D721Med (cell line): ENCODE data around the gene PAM.

Experiments
- DNase-seq: peaks from one replicate; pipeline ENCODE4 v3.0.0; 2011; ENCODE audit warnings: low spot score; ENCODE audit not compliant: insufficient read length
- FAIRE-seq: peaks from 2 replicates; lab custom pipeline; 2011; peaks lifted over from hg19 to GRCh38; lab: Jason Lieb, UNC
- CTCF ChIP-seq: IDR thresholded peaks from 2 replicates; pipeline ENCODE4 v1.5.1; 2012; ENCODE audit warnings: mild to moderate bottlenecking, control low read depth; ENCODE audit not compliant: insufficient read depth; ENCODE audit errors: missing control alignments

The PAM gene

GRCh38 chr5:102924963-102925362 lies 169.9 kb downstream of the PAM start:
- no peak for DNase-seq
- TF ChIP-seq CTCF: no peak
- FAIRE-seq: no peak

GRCh38 chr5:102927007-102927406 lies 171.9 kb downstream of the PAM start:
- no peak for DNase-seq

GRCh38 chr5:102930244-102930643 lies 175.1 kb downstream of the PAM start:
- FAIRE-seq (no peak), DNase-seq (no peak)
- TF ChIP-seq CTCF: no peak

More at GRCh38 chr5:102927007-102927406, 171.9 kb downstream of the PAM start:
- no peak for FAIRE-seq
- TF ChIP-seq CTCF: no peak

- no peak for TF ChIP-seq CTCF
- DNase-seq (no peak), FAIRE-seq (no peak)
Measured at GRCh38 chr5:102931085-102931725, 176.1 kb downstream of the PAM start.

GRCh38 chr5:102932781-102933180 lies 177.7 kb downstream of the PAM start:
- no peak for TF ChIP-seq CTCF
- no peak for FAIRE-seq
- no peak for DNase-seq

- FAIRE-seq (peak; percentile 38), DNase-seq (no peak)
- no peak for TF ChIP-seq CTCF
Measured at GRCh38 chr5:102933316-102933715, 178.2 kb downstream of the PAM start.

GRCh38 chr5:102933721-102934459 lies 178.8 kb downstream of the PAM start:
- DNase-seq (no peak), FAIRE-seq (no peak)
- no peak for TF ChIP-seq CTCF
